Lung (tissue), 12 donors: Measurements from ENCODE around the gene DENND1A. TPM values are rescaled to one million over a fixed set of nuclear protein-coding genes. Genes with fewer than 3 reads are reported as not detected.

ENCODE experiments used
- ATAC-seq: fragments of 200-7000 bp; cut with Tn5 transposase; one replicate; pipeline ENCODE4 v1.9.1; 2020; ENCODE audit warnings: moderate number of reproducible peaks; ENCODE audit not compliant: insufficient read depth, low FRiP score
- DNase-seq, 3 donors: peaks; one replicate each; pipeline ENCODE4 v3.0.0-alpha.2; 2013 to 2017
- H3K27ac ChIP-seq, 2 donors: one replicate each; pipeline ENCODE4 v1.5.1; 2013; ENCODE audit warnings: mild to moderate bottlenecking in 2 of 2, moderate library complexity in 2 of 2, control low read depth in 1 of 2, inconsistent platforms in 1 of 2, low read depth in 1 of 2, low read length in 1 of 2
- H3K27me3 ChIP-seq, 3 donors: one replicate each; pipeline ENCODE4 v1.5.1; 2013; ENCODE audit warnings: low read length in 2 of 3; ENCODE audit not compliant: control insufficient read depth in 3 of 3, insufficient read depth in 3 of 3
- H3K36me3 ChIP-seq, 4 donors: one replicate each; pipeline ENCODE4 v1.5.1; 2013; ENCODE audit warnings: low read length in 4 of 4, mild to moderate bottlenecking in 1 of 4, moderate library complexity in 1 of 4; ENCODE audit not compliant: control insufficient read depth in 4 of 4, insufficient read depth in 4 of 4
- H3K4me1 ChIP-seq, 5 donors: one replicate each; pipeline ENCODE4 v1.5.1; 2013; ENCODE audit warnings: low read length in 5 of 5, mild to moderate bottlenecking in 2 of 5, moderate library complexity in 1 of 5; ENCODE audit not compliant: control insufficient read depth in 5 of 5, insufficient read depth in 5 of 5
- H3K4me3 ChIP-seq: one replicate; pipeline ENCODE4 v1.5.1; 2013; ENCODE audit warnings: mild to moderate bottlenecking, control low read depth, moderate library complexity
- H3K9ac ChIP-seq, 2 donors: one replicate each; pipeline ENCODE4 v1.5.1; 2013; ENCODE audit warnings: low read length in 2 of 2, control low read depth in 1 of 2; ENCODE audit not compliant: insufficient read depth in 1 of 2
- H3K9me3 ChIP-seq, 4 donors: one replicate each; pipeline ENCODE4 v1.5.1; 2013; ENCODE audit warnings: low read length in 3 of 4, mild to moderate bottlenecking in 1 of 4, moderate library complexity in 1 of 4; ENCODE audit not compliant: control insufficient read depth in 4 of 4, insufficient read depth in 3 of 4
- whole genome bisulfite sequencing, 2 donors: extraction: QIAGEN DNeasy Blood & Tissue Kit; methylation state at CpG; one replicate each; pipeline ENCODE4 v1.1.7; 2013; 5-methylcytosine and 5-hydroxymethylcytosine counted together
- polyA plus RNA-seq, 2 donors: library from polyadenylated mRNA; stranded (reverse); fragments of 200-250 nt; gene quantifications; one replicate each; pipeline ENCODE4 v1.2.1, GENCODE V29; 2013
- total RNA-seq, 2 donors: library from RNA; depleted of rRNA in 1 of 2; stranded (reverse); fragments of >200 nt in 1 of 2; gene quantifications; one replicate each; pipeline ENCODE4 v1.2.1, GENCODE V29; 2014 to 2021
- TF ChIP-seq, protein P1 (sequence below): IDR thresholded peaks from 2 replicates; pipeline ENCODE4 v1.5.1; 2012; ENCODE audit warnings: mild to moderate bottlenecking; ENCODE audit errors: control extremely low read depth, extremely low read depth
- donor health status: control.
- donor health status: control.
- donor health status: Bipolar disorder and iron deficiency.
- donor health status: healthy.
- donor health status: DM: yes; HTN: yes; CAD: no.

Gene DENND1A
- total and polyA plus RNA-seq, 4 donors, result 5.7 to 29.8 (median 14.5) TPM

DNA sequence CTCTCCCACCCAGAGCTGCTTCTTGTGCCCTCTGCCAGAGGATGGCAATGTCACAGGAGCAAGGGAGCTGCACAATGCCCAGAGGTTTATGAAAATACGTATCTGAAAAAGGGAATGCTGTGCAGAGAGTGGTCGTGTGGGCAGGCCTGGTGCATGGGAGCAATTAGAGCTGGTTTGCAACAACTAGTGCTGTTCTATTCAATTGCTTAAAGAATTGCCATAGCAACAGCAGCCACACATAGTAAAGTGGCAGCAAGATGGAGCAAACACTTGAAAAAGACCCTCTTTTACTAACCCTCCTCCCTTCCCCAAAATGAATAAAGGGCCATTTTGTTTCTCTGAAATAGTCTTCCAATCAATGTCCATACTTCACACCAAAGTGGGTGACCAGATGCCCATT is 407.7 kb downstream of the DENND1A start:
- Histone ChIP-seq H3K27ac (no peak overlapping the region), H3K36me3 (no peaks in the 10 kb centered on the region), H3K9me3 (no peaks in the 10 kb centered on the region), H3K4me3 (no peak overlapping the region), H3K4me1 (peaks cover 0 to 3% (median 0%) of the 10 kb centered on the region in 5 donors), H3K27me3 (no peaks in the 10 kb centered on the region), H3K9ac (no peak overlapping the region)
- WGBS, 2 donors, result 93 to 95% methylated on average over 2 of the region's 2 CpGs
- ATAC-seq (no peak), DNase-seq (no peak)
- TF ChIP-seq, protein P1, sequence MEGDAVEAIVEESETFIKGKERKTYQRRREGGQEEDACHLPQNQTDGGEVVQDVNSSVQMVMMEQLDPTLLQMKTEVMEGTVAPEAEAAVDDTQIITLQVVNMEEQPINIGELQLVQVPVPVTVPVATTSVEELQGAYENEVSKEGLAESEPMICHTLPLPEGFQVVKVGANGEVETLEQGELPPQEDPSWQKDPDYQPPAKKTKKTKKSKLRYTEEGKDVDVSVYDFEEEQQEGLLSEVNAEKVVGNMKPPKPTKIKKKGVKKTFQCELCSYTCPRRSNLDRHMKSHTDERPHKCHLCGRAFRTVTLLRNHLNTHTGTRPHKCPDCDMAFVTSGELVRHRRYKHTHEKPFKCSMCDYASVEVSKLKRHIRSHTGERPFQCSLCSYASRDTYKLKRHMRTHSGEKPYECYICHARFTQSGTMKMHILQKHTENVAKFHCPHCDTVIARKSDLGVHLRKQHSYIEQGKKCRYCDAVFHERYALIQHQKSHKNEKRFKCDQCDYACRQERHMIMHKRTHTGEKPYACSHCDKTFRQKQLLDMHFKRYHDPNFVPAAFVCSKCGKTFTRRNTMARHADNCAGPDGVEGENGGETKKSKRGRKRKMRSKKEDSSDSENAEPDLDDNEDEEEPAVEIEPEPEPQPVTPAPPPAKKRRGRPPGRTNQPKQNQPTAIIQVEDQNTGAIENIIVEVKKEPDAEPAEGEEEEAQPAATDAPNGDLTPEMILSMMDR, result no peak

DNA sequence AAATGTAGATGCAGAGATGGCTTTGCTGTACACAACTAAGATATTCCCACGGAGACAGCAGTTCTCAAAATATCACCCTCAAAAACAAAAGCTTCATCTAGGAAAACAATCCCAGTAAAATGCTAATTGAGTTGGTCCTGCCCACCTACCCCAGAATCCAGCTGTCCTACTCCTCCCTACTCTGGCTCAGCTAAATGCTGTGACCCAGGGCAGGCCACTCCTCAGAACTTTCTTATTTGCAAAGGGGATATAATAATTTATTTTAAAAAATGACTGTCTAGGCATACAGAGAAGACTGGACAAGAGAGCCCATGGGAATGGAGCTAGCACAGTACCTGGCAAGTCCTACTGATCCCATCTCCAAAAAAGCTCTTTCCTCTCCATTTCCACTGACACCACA is 411.6 kb downstream of the DENND1A start:
- Histone ChIP-seq H3K9ac (no peak overlapping the region), H3K27me3 (no peaks in the 10 kb centered on the region), H3K27ac (no peak overlapping the region), H3K9me3 (no peaks in the 10 kb centered on the region), H3K4me1 (peaks cover 0 to 1% (median 0%) of the 10 kb centered on the region in 5 donors), H3K4me3 (no peak overlapping the region), H3K36me3 (no peaks in the 10 kb centered on the region)
- 69 to 90% methylated on average over 1 of the region's 1 CpG for WGBS, 2 donors
- DNase-seq (no peak), ATAC-seq (no peak)
- TF ChIP-seq, protein P1, result no peak

- H3K36me3 ChIP-seq, result no peaks in the 10 kb centered on the region
- no peaks in the 10 kb centered on the region for H3K9me3 ChIP-seq
- no peak for DNase-seq
- peaks cover 0 to 1% (median 0%) of the 10 kb centered on the region in 5 donors for H3K4me1 ChIP-seq
- TF ChIP-seq, protein P1, result no peak
- H3K4me3 ChIP-seq, result no peak overlapping the region
- H3K27ac ChIP-seq, result no peak overlapping the region
- 96 to 98% methylated on average over 4 of the region's 4 CpGs for WGBS, 2 donors
- H3K27me3 ChIP-seq, result no peaks in the 10 kb centered on the region
- no peak overlapping the region for H3K9ac ChIP-seq
- no peak for ATAC-seq
Observed at GRCh38 chr9:123517512-123517911, 412.4 kb downstream of the DENND1A start.

- Histone ChIP-seq H3K27ac (no peak overlapping the region), H3K9me3 (no peaks in the 10 kb centered on the region), H3K36me3 (peaks cover 0 to 1% (median 0%) of the 10 kb centered on the region in 4 donors), H3K9ac (no peak overlapping the region), H3K4me3 (no peak overlapping the region), H3K27me3 (no peaks in the 10 kb centered on the region), H3K4me1 (peaks cover 0 to 3% (median 0%) of the 10 kb centered on the region in 5 donors)
- ATAC-seq, result no peak
- peak in 1 of 3 donors; percentile 43 for DNase-seq
- 87 to 88% methylated on average over 4 of the region's 4 CpGs for WGBS, 2 donors
- TF ChIP-seq, protein P1, result no peak
Observed at GRCh38 chr9:123514766-123515165, 415.2 kb downstream of the DENND1A start.
